Suprapubic skin (tissue), 4 donors: Measurements from ENCODE around the gene SLC2A10. TPM values are rescaled to one million over a fixed set of nuclear protein-coding genes. Genes with fewer than 3 reads are reported as not detected.

Source experiments
- DNase-seq, 2 donors: peaks; one replicate each; pipeline ENCODE4 v3.0.0-alpha.2; 2019; ENCODE audit warnings: low spot score in 2 of 2
- H3K27ac ChIP-seq: fragments of 200-600 bp; sonication (generic); one replicate; pipeline ENCODE4 v1.5.1; 2019
- H3K27me3 ChIP-seq: fragments of 200-600 bp; sonication (generic); one replicate; pipeline ENCODE4 v1.5.1; 2019
- H3K36me3 ChIP-seq: fragments of 200-600 bp; sonication (generic); one replicate; pipeline ENCODE4 v1.5.1; 2019
- H3K4me1 ChIP-seq: fragments of 200-600 bp; sonication (generic); one replicate; pipeline ENCODE4 v1.5.1; 2019
- H3K4me3 ChIP-seq: fragments of 200-600 bp; sonication (generic); one replicate; pipeline ENCODE4 v1.5.1; 2019; ENCODE audit warnings: mild to moderate bottlenecking
- H3K9me3 ChIP-seq: fragments of 200-600 bp; sonication (generic); one replicate; pipeline ENCODE4 v1.5.1; 2019
- CTCF ChIP-seq, 2 donors: fragments of 200-600 bp in 1 of 2; fragments of 450-650 bp in 1 of 2; sonication (generic) in 1 of 2; IDR thresholded peaks; one replicate each; pipeline ENCODE4 v1.5.1; 2016 to 2019; ENCODE audit warnings: antibody characterized with exemption in 2 of 2, mild to moderate bottlenecking in 1 of 2, moderate library complexity in 1 of 2
- EP300 ChIP-seq: sonication (generic); formaldehyde crosslinking; IDR thresholded peaks from one replicate; pipeline ENCODE4 v1.6.1; 2017; ENCODE audit warnings: antibody characterized with exemption
- POLR2A ChIP-seq, 2 donors: fragments of 450-650 bp; IDR thresholded peaks; one replicate each; pipeline ENCODE4 v1.6.1; 2017; ENCODE audit warnings: antibody characterized with exemption in 2 of 2, mild to moderate bottlenecking in 2 of 2, moderate library complexity in 2 of 2
- POLR2AphosphoS5 ChIP-seq, 3 donors: sonication (generic); formaldehyde crosslinking; IDR thresholded peaks; one replicate each; pipeline ENCODE4 v1.6.1; 2017; ENCODE audit warnings: antibody characterized with exemption in 3 of 3
- WGBS: methylation state at CpG from one replicate; pipeline ENCODE4 v1.1.5; 2018; 5-methylcytosine and 5-hydroxymethylcytosine counted together
- total RNA-seq, 4 donors: library from RNA; depleted of rRNA; stranded (reverse); fragments of >200 nt; gene quantifications; one replicate each; pipeline ENCODE4 v1.1.0, GENCODE V29; 2016

The SLC2A10 gene
- total RNA-seq, 4 donors from 2014 or later: 2.6 to 8.1 (median 5.5) TPM

- no peak for DNase-seq
- Histone ChIP-seq H3K9me3 (no peaks in the 10 kb centered on the region), H3K4me3 (no peak overlapping the region), H3K27me3 (no peaks in the 10 kb centered on the region), H3K36me3 (peaks cover 10% of the 10 kb centered on the region), H3K27ac (no peak overlapping the region), H3K4me1 (peaks cover 8% of the 10 kb centered on the region)
- TF ChIP-seq POLR2A (IDR thresholded peaks at IDR 0.05) (no peak), POLR2AphosphoS5 (IDR thresholded peaks at IDR 0.05) (no peak), CTCF (IDR thresholded peaks at IDR 0.05) (no peak), EP300 (no peak)
- 99% methylated on average over 2 of the region's 2 CpGs for WGBS
Observed at GRCh38 chr20:46735436-46735835, 26.0 kb downstream of the SLC2A10 start.

- TF ChIP-seq POLR2A (IDR thresholded peaks at IDR 0.05) (no peak), EP300 (no peak), POLR2AphosphoS5 (IDR thresholded peaks at IDR 0.05) (no peak), CTCF (IDR thresholded peaks at IDR 0.05) (no peak)
- 57% methylated on average over 4 of the region's 4 CpGs for WGBS
- no peak for DNase-seq
Observed at GRCh38 chr20:46739431-46740213, 30.2 kb downstream of the SLC2A10 start.

GRCh38 chr20:46740214-46740609 is 30.8 kb downstream of the SLC2A10 start:
- Histone ChIP-seq H3K27ac (no peak overlapping the region), H3K4me1 (peaks cover 8% of the 10 kb centered on the region), H3K4me3 (no peak overlapping the region), H3K27me3 (no peaks in the 10 kb centered on the region), H3K9me3 (no peaks in the 10 kb centered on the region), H3K36me3 (no peaks in the 10 kb centered on the region)
- 92% methylated on average over 3 of the region's 3 CpGs for WGBS
- DNase-seq: no peak
- TF ChIP-seq POLR2A (IDR thresholded peaks at IDR 0.05) (no peak), EP300 (no peak), CTCF (IDR thresholded peaks at IDR 0.05) (no peak), POLR2AphosphoS5 (IDR thresholded peaks at IDR 0.05) (no peak)

More at GRCh38 chr20:46739431-46740213, 30.2 kb downstream of the SLC2A10 start:
- Histone ChIP-seq H3K9me3 (no peaks in the 10 kb centered on the region), H3K4me1 (peaks cover 8% of the 10 kb centered on the region), H3K27ac (no peak overlapping the region), H3K4me3 (no peak overlapping the region), H3K27me3 (no peaks in the 10 kb centered on the region), H3K36me3 (peaks cover 5% of the 10 kb centered on the region)

- WGBS: 88% methylated on average over 8 of the region's 8 CpGs
- H3K27me3 ChIP-seq: no peaks in the 10 kb centered on the region
- peaks cover 12% of the 10 kb centered on the region for H3K4me1 ChIP-seq
- H3K27ac ChIP-seq: no peak overlapping the region
- H3K4me3 ChIP-seq: no peak overlapping the region
- H3K36me3 ChIP-seq: no peaks in the 10 kb centered on the region
- no peak for TF ChIP-seq POLR2A (IDR thresholded peaks at IDR 0.05)
- TF ChIP-seq POLR2AphosphoS5 (IDR thresholded peaks at IDR 0.05): no peak
- no peak for TF ChIP-seq EP300
- no peak for TF ChIP-seq CTCF (IDR thresholded peaks at IDR 0.05)
- H3K9me3 ChIP-seq: no peaks in the 10 kb centered on the region
- no peak for DNase-seq
Observed at GRCh38 chr20:46741924-46742668, 32.6 kb downstream of the SLC2A10 start.

- no peak overlapping the region for H3K27ac ChIP-seq
- no peaks in the 10 kb centered on the region for H3K36me3 ChIP-seq
- 79% methylated on average over 5 of the region's 5 CpGs for WGBS
- DNase-seq: no peak
- no peaks in the 10 kb centered on the region for H3K9me3 ChIP-seq
- TF ChIP-seq POLR2A (IDR thresholded peaks at IDR 0.05) (no peak), CTCF (IDR thresholded peaks at IDR 0.05) (no peak), EP300 (no peak), POLR2AphosphoS5 (IDR thresholded peaks at IDR 0.05) (no peak)
- H3K4me3 ChIP-seq: no peak overlapping the region
- peaks cover 16% of the 10 kb centered on the region for H3K4me1 ChIP-seq
- no peaks in the 10 kb centered on the region for H3K27me3 ChIP-seq
Observed at GRCh38 chr20:46742669-46743045, 33.2 kb downstream of the SLC2A10 start.
